Subcutaneous adipose tissue (tissue), 4 donors: ENCODE measurements around the gene MBD5. TPM values are rescaled to one million over a fixed set of nuclear protein-coding genes. Genes with fewer than 3 reads are reported as not detected.

Experiments
- CTCF ChIP-seq: fragments of 450-650 bp; IDR thresholded peaks from one replicate; pipeline ENCODE4 v1.5.1; 2016; ENCODE audit warnings: low read depth, mild to moderate bottlenecking, control low read depth, antibody characterized with exemption, moderate library complexity
- total RNA-seq, 4 donors: library from RNA; depleted of rRNA; stranded (reverse); fragments of >200 nt; gene quantifications; one replicate each; pipeline ENCODE4 v1.1.0, GENCODE V29; 2016

MBD5 gene
- total RNA-seq, 4 donors from 2014 or later, result 29.4 to 35.0 (median 32.9) TPM

GRCh38 chr2:148028781-148029180 lies 7.9 kb downstream of the MBD5 start:
- no peak for TF ChIP-seq CTCF

- no peak for TF ChIP-seq CTCF
These were observed 10.3 kb downstream of the MBD5 start for GRCh38 chr2:148031152-148031551.

- TF ChIP-seq CTCF, result no peak
These were observed 11.3 kb downstream of the MBD5 start for GRCh38 chr2:148032215-148032614.

- TF ChIP-seq CTCF, result no peak
These were observed 18.9 kb downstream of the MBD5 start for GRCh38 chr2:148039783-148040182.

- TF ChIP-seq CTCF, result no peak
These were observed 21.3 kb downstream of the MBD5 start for GRCh38 chr2:148042219-148042618.

- no peak for TF ChIP-seq CTCF
These were observed 23.4 kb downstream of the MBD5 start for GRCh38 chr2:148044322-148044721.

GRCh38 chr2:148046802-148047201 lies 25.9 kb downstream of the MBD5 start:
- TF ChIP-seq CTCF, result no peak
